ENCODE results near the gene MEIKIN. TPM values are rescaled to one million over a fixed set of nuclear protein-coding genes. Genes with fewer than 3 reads are reported as not detected.

MEIKIN gene
- total RNA-seq, 1 donor: not detected

- H3K4me1 ChIP-seq (ENCODE audit: insufficient read depth, low read length): no peaks in the 10 kb centered on the region
- no peak overlapping the region for H3K4me2 ChIP-seq (ENCODE audit: insufficient read depth, low read length)
- H3K79me2 ChIP-seq (ENCODE audit: insufficient read depth, low read length): no peaks in the 10 kb centered on the region
- H3K36me3 ChIP-seq (ENCODE audit: insufficient read depth, low read length): no peaks in the 10 kb centered on the region
- no peak overlapping the region for H2AFZ ChIP-seq (ENCODE audit: low read length)
- H3K9me3 ChIP-seq (ENCODE audit: low read depth, low read length): no peaks in the 10 kb centered on the region
- no peak overlapping the region for H3K4me3 ChIP-seq (ENCODE audit: insufficient read depth, low read length)
- no peak for TF ChIP-seq CTCF (IDR thresholded peaks at IDR 0.05; ENCODE audit: extremely low read depth, low read depth, low read length)
- H3K27ac ChIP-seq (ENCODE audit: low read depth, low read length): no peak overlapping the region
- no peaks in the 10 kb centered on the region for H3K27me3 ChIP-seq (ENCODE audit: insufficient read depth, low read length)
- no peaks in the 10 kb centered on the region for H4K20me1 ChIP-seq (ENCODE audit: insufficient read depth, low read length)
- DNase-seq (ENCODE audit: insufficient read length, low spot score, missing footprints): no peak
Measured at GRCh38 chr5:131976414-131977211, 31.1 kb upstream of the MEIKIN start.

GRCh38 chr5:131974956-131975726 is 29.7 kb upstream of the MEIKIN start:
- no peaks in the 10 kb centered on the region for H3K27me3 ChIP-seq (ENCODE audit: insufficient read depth, low read length)
- no peak for DNase-seq (ENCODE audit: insufficient read length, low spot score, missing footprints)

GRCh38 chr5:131974622-131974955 is 29.1 kb upstream of the MEIKIN start:
- no peaks in the 10 kb centered on the region for H3K36me3 ChIP-seq (ENCODE audit: insufficient read depth, low read length)
- H2AFZ ChIP-seq (ENCODE audit: low read length): no peak overlapping the region
- no peak overlapping the region for H3K4me3 ChIP-seq (ENCODE audit: insufficient read depth, low read length)
- H3K4me2 ChIP-seq (ENCODE audit: insufficient read depth, low read length): no peak overlapping the region
- TF ChIP-seq CTCF (IDR thresholded peaks at IDR 0.05; ENCODE audit: extremely low read depth, low read depth, low read length): no peak
- peaks cover 4% of the 10 kb centered on the region for H3K27me3 ChIP-seq (ENCODE audit: insufficient read depth, low read length)
- no peaks in the 10 kb centered on the region for H3K79me2 ChIP-seq (ENCODE audit: insufficient read depth, low read length)
- no peak for DNase-seq (ENCODE audit: insufficient read length, low spot score, missing footprints)
- H3K9me3 ChIP-seq (ENCODE audit: low read depth, low read length): no peaks in the 10 kb centered on the region
- H3K27ac ChIP-seq (ENCODE audit: low read depth, low read length): no peak overlapping the region
- H4K20me1 ChIP-seq (ENCODE audit: insufficient read depth, low read length): no peaks in the 10 kb centered on the region
- H3K4me1 ChIP-seq (ENCODE audit: insufficient read depth, low read length): no peaks in the 10 kb centered on the region

More at GRCh38 chr5:131974956-131975726, 29.7 kb upstream of the MEIKIN start:
- Histone ChIP-seq H3K4me1 (ENCODE audit: insufficient read depth, low read length) (no peaks in the 10 kb centered on the region), H2AFZ (ENCODE audit: low read length) (no peak overlapping the region), H3K4me3 (ENCODE audit: insufficient read depth, low read length) (no peak overlapping the region), H3K27ac (ENCODE audit: low read depth, low read length) (no peak overlapping the region), H3K9me3 (ENCODE audit: low read depth, low read length) (no peaks in the 10 kb centered on the region), H3K79me2 (ENCODE audit: insufficient read depth, low read length) (no peaks in the 10 kb centered on the region), H3K4me2 (ENCODE audit: insufficient read depth, low read length) (no peak overlapping the region), H4K20me1 (ENCODE audit: insufficient read depth, low read length) (no peaks in the 10 kb centered on the region), H3K36me3 (ENCODE audit: insufficient read depth, low read length) (no peaks in the 10 kb centered on the region)
- no peak for TF ChIP-seq CTCF (IDR thresholded peaks at IDR 0.05; ENCODE audit: extremely low read depth, low read depth, low read length)

- H3K27me3 ChIP-seq (ENCODE audit: insufficient read depth, low read length): peaks cover 4% of the 10 kb centered on the region
- no peaks in the 10 kb centered on the region for H3K4me1 ChIP-seq (ENCODE audit: insufficient read depth, low read length)
- H3K36me3 ChIP-seq (ENCODE audit: insufficient read depth, low read length): no peaks in the 10 kb centered on the region
- H2AFZ ChIP-seq (ENCODE audit: low read length): no peak overlapping the region
- TF ChIP-seq CTCF (IDR thresholded peaks at IDR 0.05; ENCODE audit: extremely low read depth, low read depth, low read length): no peak
- H4K20me1 ChIP-seq (ENCODE audit: insufficient read depth, low read length): no peaks in the 10 kb centered on the region
- no peaks in the 10 kb centered on the region for H3K79me2 ChIP-seq (ENCODE audit: insufficient read depth, low read length)
- H3K27ac ChIP-seq (ENCODE audit: low read depth, low read length): no peak overlapping the region
- H3K4me3 ChIP-seq (ENCODE audit: insufficient read depth, low read length): no peak overlapping the region
- no peaks in the 10 kb centered on the region for H3K9me3 ChIP-seq (ENCODE audit: low read depth, low read length)
- no peak overlapping the region for H3K4me2 ChIP-seq (ENCODE audit: insufficient read depth, low read length)
- no peak for DNase-seq (ENCODE audit: insufficient read length, low spot score, missing footprints)
Measured at GRCh38 chr5:131974016-131974415, 28.6 kb upstream of the MEIKIN start.

All from osteoblast (primary cell).